OCI-LY3 (cell line): ENCODE data around the gene MIAT.

ENCODE experiments used
- H2AFZ ChIP-seq: fragments of 200-600, 300-600 bp; shearing (Covaris generic); 2 replicates; pipeline ENCODE4 v1.6.0; 2014; ENCODE audit warnings: antibody characterized with exemption, low read depth, low read length
- H3K27ac ChIP-seq: fragments of 200-600, 300-600 bp; sonication (generic); 2 replicates; pipeline ENCODE4 v1.5.1; 2014; ENCODE audit warnings: mild to moderate bottlenecking, low read length, moderate library complexity, mixed read lengths
- H3K27me3 ChIP-seq: fragments of 200-600, 300-600 bp; sonication (generic); 2 replicates; pipeline ENCODE4 v1.6.1; 2014; ENCODE audit warnings: low read depth, low read length, mixed read lengths
- H3K36me3 ChIP-seq: fragments of 200-600, 300-600 bp; sonication (generic); replicated peaks from 2 replicates; pipeline ENCODE3; 2014; ENCODE audit warnings: low read depth, low read length, mixed read lengths
- H3K4me1 ChIP-seq: fragments of 300-600, 200-600 bp; sonication (generic); 2 replicates; pipeline ENCODE4 v1.6.1; 2014; ENCODE audit warnings: low read length, mixed read lengths
- H3K4me2 ChIP-seq: fragments of 200-600, 300-600 bp; sonication (generic); 2 replicates; pipeline ENCODE4 v1.6.1; 2014; ENCODE audit warnings: low read length, mixed read lengths
- H3K4me3 ChIP-seq: fragments of 300-600, 200-600 bp; sonication (generic); 2 replicates; pipeline ENCODE4 v1.5.1; 2014; ENCODE audit warnings: antibody characterized with exemption, mild to moderate bottlenecking, low read length, moderate library complexity
- H3K79me2 ChIP-seq: fragments of 300-600, 200-600 bp; shearing (Covaris generic); 2 replicates; pipeline ENCODE4 v1.6.1; 2014; ENCODE audit warnings: mild to moderate bottlenecking, low read length, mixed read lengths
- H3K9ac ChIP-seq: fragments of 300-600, 200-600 bp; shearing (Covaris generic); 2 replicates; pipeline ENCODE4 v1.6.0; 2014; ENCODE audit warnings: mild to moderate bottlenecking, low read length, moderate library complexity
- H3K9me3 ChIP-seq: fragments of 200-600, 300-600 bp; shearing (Covaris generic); 2 replicates; pipeline ENCODE4 v1.6.1; 2014; ENCODE audit warnings: low read length, mixed read lengths; ENCODE audit not compliant: insufficient read depth
- H4K20me1 ChIP-seq: fragments of 200-600, 300-600 bp; sonication (generic); 2 replicates; pipeline ENCODE4 v1.6.1; 2016; ENCODE audit warnings: low read length, mixed read lengths; ENCODE audit not compliant: insufficient read depth
- EZH2phosphoT487 ChIP-seq: fragments of 200-600 bp; shearing (Covaris generic); IDR thresholded peaks from 2 replicates; pipeline ENCODE4 v1.6.1; 2018; ENCODE audit warnings: antibody characterized with exemption, mixed run types, low read depth
- TF ChIP-seq, protein P1 (sequence below): fragments of 200-600, 300-600 bp; sonication (generic); IDR thresholded peaks from 2 replicates; pipeline ENCODE4 v1.5.1; 2014; ENCODE audit warnings: antibody characterized with exemption, low read length, low read depth

MIAT gene

DNA sequence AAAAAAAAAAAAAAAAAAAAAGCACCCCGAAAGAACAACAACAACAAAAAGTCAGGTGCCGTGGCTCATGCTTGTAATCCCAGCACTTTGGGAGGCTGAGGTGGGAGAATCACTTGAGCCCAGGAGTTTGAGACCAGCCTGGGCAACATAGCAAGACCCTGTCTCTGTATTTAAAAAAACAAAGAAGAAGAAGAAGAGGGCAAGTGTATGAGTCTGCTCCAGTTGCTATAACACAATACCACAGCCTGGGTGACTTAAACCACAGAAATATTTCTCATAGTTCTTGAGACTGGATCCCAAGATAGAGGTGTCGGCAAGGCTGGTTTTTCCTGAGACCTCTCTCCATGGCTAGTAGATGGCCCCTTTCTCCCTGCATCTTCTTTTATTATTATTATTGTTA, 23.2 kb upstream of the MIAT start:
- no peaks in the 10 kb centered on the region for H3K79me2 ChIP-seq
- H3K9ac ChIP-seq = no peak overlapping the region
- no peaks in the 10 kb centered on the region for H4K20me1 ChIP-seq
- peaks cover 12% of the 10 kb centered on the region for H3K27me3 ChIP-seq
- H3K9me3 ChIP-seq = no peaks in the 10 kb centered on the region
- H3K27ac ChIP-seq = no peak overlapping the region
- no peak overlapping the region for H3K4me3 ChIP-seq
- H3K36me3 ChIP-seq = no peaks in the 10 kb centered on the region
- H3K4me1 ChIP-seq = no peaks in the 10 kb centered on the region
- H2AFZ ChIP-seq = no peak overlapping the region
- H3K4me2 ChIP-seq = no peak overlapping the region
- TF ChIP-seq, protein P1, sequence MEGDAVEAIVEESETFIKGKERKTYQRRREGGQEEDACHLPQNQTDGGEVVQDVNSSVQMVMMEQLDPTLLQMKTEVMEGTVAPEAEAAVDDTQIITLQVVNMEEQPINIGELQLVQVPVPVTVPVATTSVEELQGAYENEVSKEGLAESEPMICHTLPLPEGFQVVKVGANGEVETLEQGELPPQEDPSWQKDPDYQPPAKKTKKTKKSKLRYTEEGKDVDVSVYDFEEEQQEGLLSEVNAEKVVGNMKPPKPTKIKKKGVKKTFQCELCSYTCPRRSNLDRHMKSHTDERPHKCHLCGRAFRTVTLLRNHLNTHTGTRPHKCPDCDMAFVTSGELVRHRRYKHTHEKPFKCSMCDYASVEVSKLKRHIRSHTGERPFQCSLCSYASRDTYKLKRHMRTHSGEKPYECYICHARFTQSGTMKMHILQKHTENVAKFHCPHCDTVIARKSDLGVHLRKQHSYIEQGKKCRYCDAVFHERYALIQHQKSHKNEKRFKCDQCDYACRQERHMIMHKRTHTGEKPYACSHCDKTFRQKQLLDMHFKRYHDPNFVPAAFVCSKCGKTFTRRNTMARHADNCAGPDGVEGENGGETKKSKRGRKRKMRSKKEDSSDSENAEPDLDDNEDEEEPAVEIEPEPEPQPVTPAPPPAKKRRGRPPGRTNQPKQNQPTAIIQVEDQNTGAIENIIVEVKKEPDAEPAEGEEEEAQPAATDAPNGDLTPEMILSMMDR = no peak
- no peak for TF ChIP-seq EZH2phosphoT487

DNA sequence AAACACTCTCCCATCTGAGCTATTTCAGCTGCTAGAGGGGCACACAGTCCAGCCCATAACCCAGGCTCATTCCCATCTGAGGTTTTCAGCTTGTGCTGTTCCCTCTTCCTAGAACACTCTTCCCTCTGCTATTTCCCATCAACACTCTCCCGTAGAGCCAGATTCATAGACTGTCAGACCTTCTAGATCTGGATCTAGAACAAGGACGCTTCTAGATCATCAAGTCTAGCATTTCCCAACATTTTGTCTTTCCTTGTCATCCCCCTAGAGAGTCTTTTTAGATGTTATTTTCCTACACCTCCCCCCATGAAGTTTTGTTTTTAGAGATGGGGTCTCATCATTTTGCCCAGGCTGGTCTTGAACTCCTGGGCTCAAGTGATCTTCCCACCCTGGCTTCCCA, 22.3 kb upstream of the MIAT start:
- Histone ChIP-seq H3K4me3 (no peak overlapping the region), H3K9ac (no peak overlapping the region), H3K36me3 (no peaks in the 10 kb centered on the region), H3K27me3 (peaks cover 12% of the 10 kb centered on the region), H2AFZ (no peak overlapping the region), H3K9me3 (no peaks in the 10 kb centered on the region), H3K4me2 (no peak overlapping the region), H4K20me1 (no peaks in the 10 kb centered on the region), H3K79me2 (no peaks in the 10 kb centered on the region), H3K27ac (no peak overlapping the region), H3K4me1 (no peaks in the 10 kb centered on the region)
- TF ChIP-seq, protein P1 = no peak
- TF ChIP-seq EZH2phosphoT487 = no peak

DNA sequence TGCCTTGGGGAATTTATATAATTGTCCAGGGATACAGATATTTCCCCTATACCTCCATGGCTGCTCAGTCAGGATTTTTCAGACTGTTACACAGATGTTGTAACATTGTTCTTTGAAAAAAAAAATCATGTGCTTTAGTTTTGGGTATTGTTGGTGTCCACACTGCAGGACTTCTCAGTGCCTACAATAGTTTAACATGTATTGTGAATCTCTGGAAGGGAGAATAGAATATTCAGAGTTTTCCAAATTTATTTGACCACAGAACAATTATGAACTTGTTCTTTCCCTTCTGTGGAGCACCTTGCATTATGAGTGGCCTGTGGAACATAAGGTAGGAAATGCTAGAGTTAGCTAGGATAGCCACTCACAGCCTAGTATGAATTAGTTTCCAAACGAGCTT, 21.1 kb upstream of the MIAT start:
- H3K79me2 ChIP-seq = no peaks in the 10 kb centered on the region
- no peak overlapping the region for H2AFZ ChIP-seq
- no peak overlapping the region for H3K27ac ChIP-seq
- H3K36me3 ChIP-seq = no peaks in the 10 kb centered on the region
- H4K20me1 ChIP-seq = no peaks in the 10 kb centered on the region
- no peaks in the 10 kb centered on the region for H3K9me3 ChIP-seq
- H3K27me3 ChIP-seq = peaks cover 12% of the 10 kb centered on the region
- no peaks in the 10 kb centered on the region for H3K4me1 ChIP-seq
- TF ChIP-seq EZH2phosphoT487 = no peak
- TF ChIP-seq, protein P1 = no peak
- H3K4me2 ChIP-seq = no peak overlapping the region
- H3K4me3 ChIP-seq = no peak overlapping the region
- no peak overlapping the region for H3K9ac ChIP-seq

DNA sequence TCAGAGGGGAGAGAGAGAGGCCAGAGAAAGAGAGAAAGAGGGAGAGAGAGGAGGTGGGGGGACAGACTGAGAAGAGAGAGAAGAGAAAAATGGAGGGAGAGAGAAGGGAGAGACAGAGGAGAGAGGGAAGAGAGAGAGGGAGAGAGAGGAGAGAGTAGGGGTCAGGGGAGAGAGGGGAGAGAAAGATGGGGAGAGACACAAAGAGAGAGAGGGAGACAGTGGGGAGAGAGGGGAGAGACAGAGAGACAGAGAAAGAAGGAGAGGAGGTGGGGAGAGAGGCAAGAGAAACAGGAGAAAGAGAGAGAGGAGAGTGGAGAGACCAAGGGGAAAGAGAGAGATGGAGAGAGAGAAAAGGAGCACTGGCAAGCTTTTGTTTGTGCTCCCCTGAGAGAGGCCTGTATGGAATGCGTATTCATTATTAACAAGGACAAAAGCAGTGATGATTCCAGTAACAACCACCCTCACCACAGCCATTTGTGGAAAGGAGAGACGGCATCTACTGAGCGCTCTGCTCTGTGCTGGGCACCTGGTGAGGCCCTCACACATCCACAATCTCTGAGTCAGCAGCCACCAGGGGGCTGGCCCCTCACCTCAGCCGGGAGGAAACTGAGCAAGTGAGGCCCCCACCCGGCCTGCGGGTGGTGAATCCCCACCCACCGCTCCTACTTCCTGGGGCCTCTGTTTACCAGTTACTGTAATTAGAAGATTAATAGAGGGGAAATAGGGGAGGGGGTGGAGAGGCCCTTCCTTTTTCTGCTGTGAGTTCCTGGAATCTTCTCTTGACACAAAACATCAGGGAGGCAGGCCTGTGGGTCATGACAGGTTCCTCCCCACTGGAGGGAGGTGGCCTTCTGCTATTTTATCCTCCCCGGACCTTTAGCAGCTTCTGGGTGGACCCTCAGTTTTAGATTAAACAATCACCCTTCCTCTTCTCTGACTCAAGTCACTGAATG, 14.6 kb upstream of the MIAT start:
- Histone ChIP-seq H3K4me1 (peaks cover 15% of the 10 kb centered on the region), H3K4me2 (peak overlapping the region; percentile 47), H3K4me3 (no peak overlapping the region), H3K27ac (no peak overlapping the region), H3K79me2 (no peaks in the 10 kb centered on the region), H4K20me1 (no peaks in the 10 kb centered on the region), H2AFZ (peak overlapping the region; percentile 95), H3K27me3 (peaks cover 26% of the 10 kb centered on the region), H3K9ac (no peak overlapping the region), H3K9me3 (no peaks in the 10 kb centered on the region), H3K36me3 (no peaks in the 10 kb centered on the region)
- no peak for TF ChIP-seq EZH2phosphoT487
- TF ChIP-seq, protein P1 = peak; percentile 36
